K562 (cell line): ENCODE data around the gene VSTM5. TPM values are rescaled to one million over a fixed set of nuclear protein-coding genes. Genes with fewer than 3 reads are reported as not detected.

Experiments used
- ATF1 ChIP-seq, 2 experiments: fragments of 450-650 bp in 1 of 2; IDR thresholded peaks; 2 replicates each; pipeline ENCODE4 v1.6.1; 2016; ENCODE audit warnings: missing compliant biosample characterization in 1 of 2, missing genetic modification characterization in 1 of 2
- CTBP1 ChIP-seq: fragments of 450-650 bp; IDR thresholded peaks from 2 replicates; pipeline ENCODE4 v1.6.1; 2016; ENCODE audit warnings: borderline replicate concordance
- FOXP1 ChIP-seq: sonication (generic); formaldehyde crosslinking; IDR thresholded peaks from 2 replicates; pipeline ENCODE4 v1.8.0; 2022; ENCODE audit warnings: mild to moderate bottlenecking, missing genetic modification reagents
- KLF13 ChIP-seq: fragments of 450-650 bp; IDR thresholded peaks from 2 replicates; pipeline ENCODE4 v1.6.1; 2016; ENCODE audit warnings: missing genetic modification characterization, low read depth, mild to moderate bottlenecking, missing compliant biosample characterization, moderate library complexity, borderline replicate concordance
- SMARCC2 ChIP-seq: fragments of 450-650 bp; IDR thresholded peaks from 2 replicates; pipeline ENCODE4 v1.6.1; 2017; ENCODE audit warnings: antibody characterized with exemption, moderate library complexity, mild to moderate bottlenecking, low read depth
- SNRNP70 ChIP-seq: fragments of 200-400 bp; formaldehyde crosslinking; optimal IDR thresholded peaks from 2 replicates; pipeline ENCODE3; 2017; ENCODE audit warnings: low read depth, low read length
- TEAD1 ChIP-seq, 2 experiments: fragments of 450-650 bp in 1 of 2; sonication (generic) in 1 of 2; formaldehyde crosslinking; IDR thresholded peaks; 2 replicates each; pipeline versions ENCODE4 v1.4.0 to v1.8.0; 2020 to 2022; ENCODE audit warnings: mild to moderate bottlenecking in 2 of 2, missing genetic modification reagents in 1 of 2
- TFAM ChIP-seq: fragments of 250-450 bp; sonication (Bioruptor Pico); conservative IDR thresholded peaks from 2 replicates; pipeline ENCODE4 v1.5.0; 2021; ENCODE audit warnings: mild to moderate bottlenecking, moderate library complexity
- TRIM24 ChIP-seq, 2 experiments: fragments of 450-650 bp; IDR thresholded peaks; 2 replicates each; pipeline ENCODE4 v1.6.1; 2016
- ZEB2 ChIP-seq: fragments of 450-650 bp; IDR thresholded peaks from 2 replicates; pipeline ENCODE4 v1.6.1; 2016
- ZNF436 ChIP-seq: fragments of 250-450, 450-650 bp; sonication (Bioruptor Pico); formaldehyde crosslinking; IDR thresholded peaks from 2 replicates; pipeline ENCODE4 v1.7.0; 2020; ENCODE audit warnings: mild to moderate bottlenecking
- polyA plus RNA-seq, 8 experiments: library from polyadenylated mRNA; depleted of rRNA in 4 of 8; stranded (reverse) in 5 of 8; unstranded in 3 of 8; fragments of >200 nt; fragmentation: Nextera tagmentation in 2 of 8; fragmentation: Illumina TruSeq in 1 of 8; extraction: Ambion mirVana in 2 of 8; extraction: Trizol in 1 of 8; gene quantifications; 2 replicates each; pipeline versions ENCODE4 v1.2.1 to v1.2.3, GENCODE V29; 2011 to 2014; ENCODE audit warnings: inconsistent platforms in 1 of 8, missing spikeins in 1 of 8
- total RNA-seq, 7 experiments: library from RNA; depleted of rRNA in 6 of 7; stranded (reverse); fragments of >200 nt in 6 of 7; fragmentation: Illumina TruSeq in 2 of 7; extraction: Trizol in 2 of 7; gene quantifications; 2 replicates each; pipeline versions ENCODE4 v1.2.1 to v1.2.3, GENCODE V29; 2011 to 2021; ENCODE audit warnings: low replicate concordance in 1 of 7
- TF ChIP-seq, protein P1 (sequence below): fragments of 150-350 bp; IDR thresholded peaks from 2 replicates; pipeline ENCODE4 v1.6.1; 2014; ENCODE audit warnings: low read depth, mild to moderate bottlenecking, low read length, borderline replicate concordance
- TF ChIP-seq, protein P2 (sequence below), 2 experiments: fragments of 450-650 bp in 1 of 2; sonication (generic) in 1 of 2; formaldehyde crosslinking in 1 of 2; IDR thresholded peaks; 2 replicates each; pipeline versions ENCODE4 v1.7.1 to v1.9.0; 2016 to 2022; ENCODE audit warnings: inconsistent platforms in 1 of 2, mild to moderate bottlenecking in 1 of 2, missing genetic modification reagents in 1 of 2

VSTM5 gene
- total and polyA plus RNA-seq, 9 of the 15 experiments (the other 6 are each of a cell fraction or from before 2014, with no cell fraction given) = 0.01 TPM; not detected in 8

DNA sequence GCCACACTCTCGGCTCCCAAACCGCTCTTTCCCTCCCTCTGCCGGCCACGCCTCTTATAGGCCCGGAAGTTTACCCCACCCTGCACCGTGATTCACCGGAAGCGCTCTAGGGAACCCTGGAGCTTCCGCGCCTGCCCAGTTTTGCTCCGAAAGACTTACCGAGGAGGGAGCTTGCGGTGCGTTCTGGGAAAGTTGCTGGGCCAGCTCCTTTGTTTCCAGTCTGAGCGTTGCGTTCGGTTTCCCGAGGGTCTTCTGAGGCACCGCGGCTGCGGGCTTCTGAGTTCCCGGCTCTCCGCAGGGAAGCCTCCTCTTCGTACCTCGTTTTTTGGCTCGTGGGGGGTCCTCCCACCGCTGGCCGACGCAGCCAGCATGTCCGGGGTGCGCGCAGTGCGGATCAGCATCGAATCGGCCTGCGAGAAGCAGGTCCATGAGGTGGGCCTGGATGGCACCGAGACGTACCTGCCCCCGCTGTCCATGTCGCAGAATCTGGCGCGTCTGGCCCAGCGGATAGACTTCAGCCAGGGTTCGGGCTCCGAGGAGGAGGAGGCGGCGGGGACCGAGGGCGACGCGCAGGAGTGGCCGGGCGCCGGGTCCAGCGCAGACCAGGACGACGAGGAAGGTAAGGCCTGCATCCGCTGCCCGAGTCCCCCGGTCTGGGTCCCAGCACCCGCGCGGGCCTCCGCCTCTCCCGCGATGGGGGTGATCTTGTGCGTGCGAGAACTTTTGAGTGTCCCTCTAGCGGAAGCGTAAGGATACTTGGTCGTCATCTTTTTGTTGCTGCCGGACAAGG lies 66.1 kb downstream of the VSTM5 start, which contains the start of gene MED17 (continued):
- TF ChIP-seq SMARCC2 = no peak; the same call in 1 of the 2 replicates
- no peak for TF ChIP-seq TFAM
- TF ChIP-seq, protein P1, sequence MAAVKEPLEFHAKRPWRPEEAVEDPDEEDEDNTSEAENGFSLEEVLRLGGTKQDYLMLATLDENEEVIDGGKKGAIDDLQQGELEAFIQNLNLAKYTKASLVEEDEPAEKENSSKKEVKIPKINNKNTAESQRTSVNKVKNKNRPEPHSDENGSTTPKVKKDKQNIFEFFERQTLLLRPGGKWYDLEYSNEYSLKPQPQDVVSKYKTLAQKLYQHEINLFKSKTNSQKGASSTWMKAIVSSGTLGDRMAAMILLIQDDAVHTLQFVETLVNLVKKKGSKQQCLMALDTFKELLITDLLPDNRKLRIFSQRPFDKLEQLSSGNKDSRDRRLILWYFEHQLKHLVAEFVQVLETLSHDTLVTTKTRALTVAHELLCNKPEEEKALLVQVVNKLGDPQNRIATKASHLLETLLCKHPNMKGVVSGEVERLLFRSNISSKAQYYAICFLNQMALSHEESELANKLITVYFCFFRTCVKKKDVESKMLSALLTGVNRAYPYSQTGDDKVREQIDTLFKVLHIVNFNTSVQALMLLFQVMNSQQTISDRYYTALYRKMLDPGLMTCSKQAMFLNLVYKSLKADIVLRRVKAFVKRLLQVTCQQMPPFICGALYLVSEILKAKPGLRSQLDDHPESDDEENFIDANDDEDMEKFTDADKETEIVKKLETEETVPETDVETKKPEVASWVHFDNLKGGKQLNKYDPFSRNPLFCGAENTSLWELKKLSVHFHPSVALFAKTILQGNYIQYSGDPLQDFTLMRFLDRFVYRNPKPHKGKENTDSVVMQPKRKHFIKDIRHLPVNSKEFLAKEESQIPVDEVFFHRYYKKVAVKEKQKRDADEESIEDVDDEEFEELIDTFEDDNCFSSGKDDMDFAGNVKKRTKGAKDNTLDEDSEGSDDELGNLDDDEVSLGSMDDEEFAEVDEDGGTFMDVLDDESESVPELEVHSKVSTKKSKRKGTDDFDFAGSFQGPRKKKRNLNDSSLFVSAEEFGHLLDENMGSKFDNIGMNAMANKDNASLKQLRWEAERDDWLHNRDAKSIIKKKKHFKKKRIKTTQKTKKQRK = no peak
- TF ChIP-seq TEAD1 (CRISPR knock-in tag; IDR thresholded peaks at IDR 0.05) = peak; percentile 10 to 45; a peak in 1 of 4 replicates
- no peak; the same call in 1 of the 2 replicates for TF ChIP-seq ZEB2
- no peak for TF ChIP-seq KLF13 (tag)
- TF ChIP-seq CTBP1 = peak; percentile 82
- TF ChIP-seq, protein P2, sequence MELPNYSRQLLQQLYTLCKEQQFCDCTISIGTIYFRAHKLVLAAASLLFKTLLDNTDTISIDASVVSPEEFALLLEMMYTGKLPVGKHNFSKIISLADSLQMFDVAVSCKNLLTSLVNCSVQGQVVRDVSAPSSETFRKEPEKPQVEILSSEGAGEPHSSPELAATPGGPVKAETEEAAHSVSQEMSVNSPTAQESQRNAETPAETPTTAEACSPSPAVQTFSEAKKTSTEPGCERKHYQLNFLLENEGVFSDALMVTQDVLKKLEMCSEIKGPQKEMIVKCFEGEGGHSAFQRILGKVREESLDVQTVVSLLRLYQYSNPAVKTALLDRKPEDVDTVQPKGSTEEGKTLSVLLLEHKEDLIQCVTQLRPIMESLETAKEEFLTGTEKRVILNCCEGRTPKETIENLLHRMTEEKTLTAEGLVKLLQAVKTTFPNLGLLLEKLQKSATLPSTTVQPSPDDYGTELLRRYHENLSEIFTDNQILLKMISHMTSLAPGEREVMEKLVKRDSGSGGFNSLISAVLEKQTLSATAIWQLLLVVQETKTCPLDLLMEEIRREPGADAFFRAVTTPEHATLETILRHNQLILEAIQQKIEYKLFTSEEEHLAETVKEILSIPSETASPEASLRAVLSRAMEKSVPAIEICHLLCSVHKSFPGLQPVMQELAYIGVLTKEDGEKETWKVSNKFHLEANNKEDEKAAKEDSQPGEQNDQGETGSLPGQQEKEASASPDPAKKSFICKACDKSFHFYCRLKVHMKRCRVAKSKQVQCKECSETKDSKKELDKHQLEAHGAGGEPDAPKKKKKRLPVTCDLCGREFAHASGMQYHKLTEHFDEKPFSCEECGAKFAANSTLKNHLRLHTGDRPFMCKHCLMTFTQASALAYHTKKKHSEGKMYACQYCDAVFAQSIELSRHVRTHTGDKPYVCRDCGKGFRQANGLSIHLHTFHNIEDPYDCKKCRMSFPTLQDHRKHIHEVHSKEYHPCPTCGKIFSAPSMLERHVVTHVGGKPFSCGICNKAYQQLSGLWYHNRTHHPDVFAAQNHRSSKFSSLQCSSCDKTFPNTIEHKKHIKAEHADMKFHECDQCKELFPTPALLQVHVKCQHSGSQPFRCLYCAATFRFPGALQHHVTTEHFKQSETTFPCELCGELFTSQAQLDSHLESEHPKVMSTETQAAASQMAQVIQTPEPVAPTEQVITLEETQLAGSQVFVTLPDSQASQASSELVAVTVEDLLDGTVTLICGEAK (IDR thresholded peaks at IDR 0.05) = peak; percentile 94
- TF ChIP-seq, protein P2 (CRISPR knock-in tag; IDR thresholded peaks at IDR 0.05) = no peak
- TF ChIP-seq SNRNP70 = no peak
- TF ChIP-seq FOXP1 (CRISPR knock-in tag) = peak; percentile 85; the same call in 1 of the 2 replicates
- TF ChIP-seq ATF1 (CRISPR knock-in tag; IDR thresholded peaks at IDR 0.05) = no peak
- peak; percentile 71 for TF ChIP-seq ATF1 (tag; IDR thresholded peaks at IDR 0.05)
- TF ChIP-seq ZNF436 = no peak
- no peak for TF ChIP-seq TRIM24 (IDR thresholded peaks at IDR 0.05)
